NK-92 treated with Interleukin-12 subunit alpha and Interleukin-12 subunit beta, amount 100 ng/mL, for 24 hours (cell line): ENCODE results near the gene GGTLC3.
"Not testable (repeated sequence)": the region's sequence is repeated elsewhere in the genome, so short reads cannot be mapped to it uniquely, and the experiment has no call there.

ENCODE experiments used
- DNase-seq: peaks from one replicate; lab custom pipeline; 2025; lab: John Stamatoyannopoulos, UW

GGTLC3 gene

GRCh38 chr22:18513454-18513853, 4.5 kb downstream of the GGTLC3 start:
- not testable (repeated sequence) for DNase-seq

- DNase-seq = not testable (repeated sequence)
Measured at GRCh38 chr22:18512378-18512777, 5.6 kb downstream of the GGTLC3 start.

GRCh38 chr22:18511327-18511726, 6.6 kb downstream of the GGTLC3 start:
- DNase-seq = not testable (repeated sequence)

- DNase-seq = not testable (repeated sequence)
Measured at GRCh38 chr22:18496227-18496626, 21.7 kb downstream of the GGTLC3 start.
